ENCODE results near the gene VAX1. TPM values are rescaled to one million over a fixed set of nuclear protein-coding genes. Genes with fewer than 3 reads are reported as not detected.

Gene VAX1
- total RNA-seq, 1 donor from 2014 or later = 4.0 TPM

DNA sequence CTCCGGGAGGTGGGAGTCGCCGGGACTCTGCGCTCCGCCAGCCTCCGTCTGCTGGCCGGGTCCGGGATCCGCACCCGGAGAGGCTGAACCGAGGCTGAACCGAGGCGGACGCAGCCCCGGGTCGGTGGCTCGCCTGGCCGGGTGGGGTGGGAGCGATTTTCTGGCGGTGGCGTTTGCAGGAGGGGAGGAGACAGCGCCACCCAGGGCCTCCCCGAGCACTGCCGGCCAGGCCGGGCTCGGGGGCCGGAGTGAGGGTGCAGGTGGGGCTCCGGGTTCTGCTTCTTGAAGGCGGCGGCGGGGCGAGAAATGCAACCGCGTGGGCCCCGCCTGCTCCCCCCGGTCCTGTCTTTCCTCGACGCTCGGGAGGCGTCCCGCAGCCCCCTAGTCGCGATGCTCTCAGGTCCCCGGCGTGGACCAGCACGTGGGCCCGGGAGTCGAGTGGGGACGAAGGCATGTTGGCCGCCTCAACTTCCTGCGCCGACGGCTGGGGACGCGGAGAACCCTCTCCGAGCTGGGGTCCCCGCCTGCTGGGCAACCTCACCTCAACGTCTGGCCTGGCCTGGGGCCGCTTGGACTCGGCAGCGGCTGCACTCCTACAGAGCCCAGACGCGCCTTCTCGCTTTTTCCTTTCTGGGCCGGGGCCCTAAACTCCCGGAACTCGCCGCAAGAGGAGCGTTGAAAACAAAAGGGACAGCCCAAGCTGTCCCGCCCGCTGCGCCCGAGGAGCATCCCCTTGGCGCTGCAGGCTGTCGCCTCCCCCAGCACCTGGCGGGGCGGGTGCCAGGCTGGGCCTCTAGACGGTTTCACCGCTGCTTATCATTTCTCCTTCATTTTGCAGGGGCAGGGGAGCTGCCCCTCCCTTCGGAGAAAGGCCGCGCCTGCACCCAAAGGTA lies 25.2 kb upstream of the VAX1 start:
- H3K27me3 Mint-ChIP-seq (ENCODE audit: unreplicated experiment) = peaks cover 85% of the 10 kb centered on the region
- TF ChIP-seq, protein P1, sequence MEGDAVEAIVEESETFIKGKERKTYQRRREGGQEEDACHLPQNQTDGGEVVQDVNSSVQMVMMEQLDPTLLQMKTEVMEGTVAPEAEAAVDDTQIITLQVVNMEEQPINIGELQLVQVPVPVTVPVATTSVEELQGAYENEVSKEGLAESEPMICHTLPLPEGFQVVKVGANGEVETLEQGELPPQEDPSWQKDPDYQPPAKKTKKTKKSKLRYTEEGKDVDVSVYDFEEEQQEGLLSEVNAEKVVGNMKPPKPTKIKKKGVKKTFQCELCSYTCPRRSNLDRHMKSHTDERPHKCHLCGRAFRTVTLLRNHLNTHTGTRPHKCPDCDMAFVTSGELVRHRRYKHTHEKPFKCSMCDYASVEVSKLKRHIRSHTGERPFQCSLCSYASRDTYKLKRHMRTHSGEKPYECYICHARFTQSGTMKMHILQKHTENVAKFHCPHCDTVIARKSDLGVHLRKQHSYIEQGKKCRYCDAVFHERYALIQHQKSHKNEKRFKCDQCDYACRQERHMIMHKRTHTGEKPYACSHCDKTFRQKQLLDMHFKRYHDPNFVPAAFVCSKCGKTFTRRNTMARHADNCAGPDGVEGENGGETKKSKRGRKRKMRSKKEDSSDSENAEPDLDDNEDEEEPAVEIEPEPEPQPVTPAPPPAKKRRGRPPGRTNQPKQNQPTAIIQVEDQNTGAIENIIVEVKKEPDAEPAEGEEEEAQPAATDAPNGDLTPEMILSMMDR (IDR thresholded peaks at IDR 0.05) = peak; percentile 52
- H3K4me1 Mint-ChIP-seq (ENCODE audit: unreplicated experiment) = peaks cover 31% of the 10 kb centered on the region
- no peak for DNase-seq (ENCODE audit: extremely low spot score, unreplicated experiment)
- H3K27ac Mint-ChIP-seq (ENCODE audit: unreplicated experiment) = no peak overlapping the region
- H3K36me3 Mint-ChIP-seq (ENCODE audit: unreplicated experiment) = no peaks in the 10 kb centered on the region
- peak overlapping the region; percentile 52 for H3K4me3 Mint-ChIP-seq (ENCODE audit: unreplicated experiment)
- H3K9me3 Mint-ChIP-seq (ENCODE audit: unreplicated experiment) = no peaks in the 10 kb centered on the region

- no peak for DNase-seq (ENCODE audit: extremely low spot score, unreplicated experiment)
- H3K36me3 Mint-ChIP-seq (ENCODE audit: unreplicated experiment) = no peaks in the 10 kb centered on the region
- H3K27me3 Mint-ChIP-seq (ENCODE audit: unreplicated experiment) = peaks cover 89% of the 10 kb centered on the region
- H3K4me1 Mint-ChIP-seq (ENCODE audit: unreplicated experiment) = peaks cover 29% of the 10 kb centered on the region
- H3K4me3 Mint-ChIP-seq (ENCODE audit: unreplicated experiment) = peak overlapping the region; percentile 65
- TF ChIP-seq, protein P1 (IDR thresholded peaks at IDR 0.05) = no peak
- no peaks in the 10 kb centered on the region for H3K9me3 Mint-ChIP-seq (ENCODE audit: unreplicated experiment)
- H3K27ac Mint-ChIP-seq (ENCODE audit: unreplicated experiment) = no peak overlapping the region
These were observed 24.3 kb upstream of the VAX1 start for GRCh38 chr10:117162093-117163060.

DNA sequence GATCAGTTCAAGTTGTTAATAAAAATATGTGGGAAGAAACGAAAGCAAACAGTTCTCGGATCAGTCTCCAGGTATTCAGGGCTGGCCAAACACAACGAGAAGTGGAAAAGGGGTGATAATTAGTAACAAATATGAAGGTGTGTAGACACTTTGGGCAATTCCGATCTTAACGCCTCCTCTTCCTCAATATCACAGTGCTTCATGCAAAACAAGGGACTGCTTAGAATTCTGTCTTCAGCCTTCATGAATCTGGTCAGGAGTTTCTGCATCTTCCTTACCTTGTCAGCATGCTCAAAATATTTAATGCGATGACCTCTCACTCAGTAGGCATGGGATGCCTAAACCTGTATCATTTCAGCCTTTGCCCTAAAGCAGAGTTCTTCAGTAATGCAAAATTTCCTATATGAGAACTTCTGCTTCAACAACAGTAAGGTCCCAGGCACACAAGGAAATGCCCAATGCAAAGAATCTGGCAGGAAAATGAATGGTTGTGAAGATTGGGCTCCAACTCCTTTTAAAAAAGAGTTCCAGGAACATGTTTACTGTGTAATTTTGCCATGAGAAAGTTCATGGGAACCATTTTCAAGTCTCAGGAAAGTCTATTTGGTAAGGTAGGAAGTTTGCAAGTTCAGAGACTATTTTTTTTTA lies 23.4 kb upstream of the VAX1 start:
- Mint-ChIP-seq H3K4me3 (ENCODE audit: unreplicated experiment) (no peak overlapping the region), H3K4me1 (ENCODE audit: unreplicated experiment) (peaks cover 29% of the 10 kb centered on the region), H3K9me3 (ENCODE audit: unreplicated experiment) (no peaks in the 10 kb centered on the region)

GRCh38 chr10:117160567-117160966 lies 22.5 kb upstream of the VAX1 start:
- H3K36me3 Mint-ChIP-seq (ENCODE audit: unreplicated experiment) = no peaks in the 10 kb centered on the region
- TF ChIP-seq, protein P1 (IDR thresholded peaks at IDR 0.05) = no peak
- H3K9me3 Mint-ChIP-seq (ENCODE audit: unreplicated experiment) = no peaks in the 10 kb centered on the region
- no peak for DNase-seq (ENCODE audit: extremely low spot score, unreplicated experiment)
- no peak overlapping the region for H3K4me3 Mint-ChIP-seq (ENCODE audit: unreplicated experiment)
- H3K27me3 Mint-ChIP-seq (ENCODE audit: unreplicated experiment) = peaks cover 81% of the 10 kb centered on the region
- no peak overlapping the region for H3K27ac Mint-ChIP-seq (ENCODE audit: unreplicated experiment)
- peaks cover 22% of the 10 kb centered on the region for H3K4me1 Mint-ChIP-seq (ENCODE audit: unreplicated experiment)

More for the DNA sequence above, 23.4 kb upstream of the VAX1 start:
- Mint-ChIP-seq H3K27me3 (ENCODE audit: unreplicated experiment) (peaks cover 86% of the 10 kb centered on the region), H3K36me3 (ENCODE audit: unreplicated experiment) (no peaks in the 10 kb centered on the region), H3K27ac (ENCODE audit: unreplicated experiment) (no peak overlapping the region)
- TF ChIP-seq, protein P1 (IDR thresholded peaks at IDR 0.05) = no peak
- DNase-seq (ENCODE audit: extremely low spot score, unreplicated experiment) = no peak
